WI38 (cell line): ENCODE measurements around the gene BTLA.

ENCODE experiments used
- H3K4me3 ChIP-seq: 2 replicates; pipeline ENCODE4 v1.5.1; 2011; ENCODE audit warnings: low read depth, mild to moderate bottlenecking, control low read depth, low read length
- TF ChIP-seq, protein P1 (sequence below): IDR thresholded peaks from 2 replicates; pipeline ENCODE4 v1.5.1; 2012; ENCODE audit warnings: low read depth, mild to moderate bottlenecking, control low read depth, low read length

Gene BTLA

GRCh38 chr3:112514527-112515128 lies 15.4 kb upstream of the BTLA start:
- TF ChIP-seq, protein P1, sequence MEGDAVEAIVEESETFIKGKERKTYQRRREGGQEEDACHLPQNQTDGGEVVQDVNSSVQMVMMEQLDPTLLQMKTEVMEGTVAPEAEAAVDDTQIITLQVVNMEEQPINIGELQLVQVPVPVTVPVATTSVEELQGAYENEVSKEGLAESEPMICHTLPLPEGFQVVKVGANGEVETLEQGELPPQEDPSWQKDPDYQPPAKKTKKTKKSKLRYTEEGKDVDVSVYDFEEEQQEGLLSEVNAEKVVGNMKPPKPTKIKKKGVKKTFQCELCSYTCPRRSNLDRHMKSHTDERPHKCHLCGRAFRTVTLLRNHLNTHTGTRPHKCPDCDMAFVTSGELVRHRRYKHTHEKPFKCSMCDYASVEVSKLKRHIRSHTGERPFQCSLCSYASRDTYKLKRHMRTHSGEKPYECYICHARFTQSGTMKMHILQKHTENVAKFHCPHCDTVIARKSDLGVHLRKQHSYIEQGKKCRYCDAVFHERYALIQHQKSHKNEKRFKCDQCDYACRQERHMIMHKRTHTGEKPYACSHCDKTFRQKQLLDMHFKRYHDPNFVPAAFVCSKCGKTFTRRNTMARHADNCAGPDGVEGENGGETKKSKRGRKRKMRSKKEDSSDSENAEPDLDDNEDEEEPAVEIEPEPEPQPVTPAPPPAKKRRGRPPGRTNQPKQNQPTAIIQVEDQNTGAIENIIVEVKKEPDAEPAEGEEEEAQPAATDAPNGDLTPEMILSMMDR, result no peak
- H3K4me3 ChIP-seq, result no peak overlapping the region

- TF ChIP-seq, protein P1, result no peak
- H3K4me3 ChIP-seq, result no peak overlapping the region
Measured at GRCh38 chr3:112512320-112512719, 13.0 kb upstream of the BTLA start.

GRCh38 chr3:112508860-112509259 lies 9.6 kb upstream of the BTLA start:
- TF ChIP-seq, protein P1, result no peak
- H3K4me3 ChIP-seq, result no peak overlapping the region

DNA sequence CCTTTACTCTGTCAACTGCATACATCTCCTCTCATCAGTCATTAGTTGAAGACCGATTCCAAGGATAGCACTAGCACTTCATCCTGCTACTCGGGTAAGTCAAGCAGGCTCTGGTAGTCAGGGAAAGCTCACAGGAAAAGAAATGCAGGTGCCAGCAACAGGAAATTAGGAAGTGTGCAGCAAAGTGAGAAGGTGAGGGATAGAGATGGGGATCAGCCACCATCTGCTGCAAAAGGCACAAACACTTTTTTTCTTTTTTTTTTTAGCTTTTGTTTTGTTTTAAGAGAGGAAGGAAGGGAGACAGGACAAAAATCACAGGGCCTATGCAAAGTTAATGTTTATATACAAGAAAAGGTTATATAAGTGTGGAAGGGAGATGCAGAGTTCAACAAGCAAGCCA lies 9.0 kb upstream of the BTLA start:
- TF ChIP-seq, protein P1, result no peak
- no peak overlapping the region for H3K4me3 ChIP-seq

DNA sequence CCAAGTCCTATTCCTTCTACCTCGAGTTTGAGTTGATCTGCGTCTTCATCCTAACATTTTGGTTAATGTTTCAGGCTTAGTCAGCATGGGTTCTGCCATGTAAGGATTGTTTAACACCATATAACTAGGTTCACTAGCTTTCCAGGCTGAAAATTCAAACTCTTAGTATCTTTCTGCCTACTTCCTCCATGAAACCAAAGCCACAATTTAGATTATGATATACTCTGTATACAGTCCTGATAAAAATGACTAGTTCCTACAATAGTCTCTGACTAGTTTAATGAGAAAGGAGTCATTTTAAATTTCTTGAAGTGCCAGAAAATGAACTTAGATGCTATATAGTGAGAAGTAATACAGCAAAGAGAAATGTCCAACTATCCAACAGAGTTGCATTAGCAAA lies 6.6 kb upstream of the BTLA start:
- TF ChIP-seq, protein P1, result no peak
- H3K4me3 ChIP-seq, result no peak overlapping the region

DNA sequence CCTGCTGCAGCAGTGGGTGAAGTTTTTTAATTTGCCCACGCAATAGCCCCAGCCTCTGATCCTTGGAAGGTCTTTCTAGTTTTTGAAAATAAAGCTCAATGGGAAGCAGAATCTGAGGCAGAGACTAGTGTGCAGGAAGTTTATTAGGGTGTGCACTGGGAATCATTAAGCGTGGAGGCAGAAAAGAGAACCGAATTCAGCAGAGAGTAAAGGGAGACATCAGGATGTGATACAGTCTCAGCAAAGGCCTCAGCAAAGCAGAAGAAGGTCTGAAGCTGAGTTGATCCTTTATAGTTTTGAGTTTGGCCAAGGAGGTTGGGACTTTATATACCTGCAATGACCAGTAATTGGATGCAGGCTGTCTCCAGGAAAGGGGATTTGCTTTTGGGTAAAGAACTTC lies 4.9 kb upstream of the BTLA start:
- TF ChIP-seq, protein P1, result no peak
- no peak overlapping the region for H3K4me3 ChIP-seq

DNA sequence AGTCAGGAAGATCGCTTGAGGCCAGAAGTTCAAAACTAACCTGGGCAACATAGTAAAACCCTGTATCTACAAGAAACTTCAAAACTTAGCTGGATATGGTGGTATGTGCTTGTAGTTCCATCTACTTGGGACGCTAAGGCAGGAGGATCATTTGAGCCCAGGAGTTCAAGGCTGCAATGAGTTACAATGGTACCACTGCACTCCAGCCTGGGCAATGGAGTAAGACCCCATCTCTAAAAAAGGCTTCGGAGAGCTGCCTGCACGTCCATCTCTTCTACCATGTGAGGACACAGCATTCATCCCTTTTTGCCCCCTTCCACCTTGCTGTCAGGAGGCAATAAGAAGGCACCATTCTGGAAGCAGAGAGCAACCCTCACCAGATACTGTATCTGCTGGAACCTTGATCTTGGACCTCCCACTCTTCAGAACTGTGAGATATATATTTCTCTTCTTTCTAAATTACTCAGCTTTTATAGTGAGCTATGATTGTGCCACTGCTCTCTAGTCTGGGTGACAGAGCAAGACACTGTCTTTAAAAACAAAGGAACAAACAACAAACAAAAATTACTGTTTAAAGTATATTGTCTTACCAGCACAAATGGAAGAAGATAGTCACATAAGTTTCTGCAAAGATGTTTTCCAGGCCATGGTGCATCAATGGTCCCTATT lies 4.2 kb upstream of the BTLA start:
- TF ChIP-seq, protein P1, result no peak
- H3K4me3 ChIP-seq, result no peak overlapping the region
